DMS53 treated with DMSO at 0.1 percent for 48 hours (cell line): ENCODE data around the gene ETV3L.

ENCODE experiments used
- DNase-seq: peaks from one replicate; lab custom pipeline; 2025; ENCODE audit not compliant: unreplicated experiment; lab: John Stamatoyannopoulos, UW

Gene ETV3L

GRCh38 chr1:157099633-157100009, at the start of gene ETV3L:
TSS of gene ETV3L (minus strand) at chr1:157099808. CDS start at chr1:157099523, 285 bp downstream.
- no peak for DNase-seq

DNA sequence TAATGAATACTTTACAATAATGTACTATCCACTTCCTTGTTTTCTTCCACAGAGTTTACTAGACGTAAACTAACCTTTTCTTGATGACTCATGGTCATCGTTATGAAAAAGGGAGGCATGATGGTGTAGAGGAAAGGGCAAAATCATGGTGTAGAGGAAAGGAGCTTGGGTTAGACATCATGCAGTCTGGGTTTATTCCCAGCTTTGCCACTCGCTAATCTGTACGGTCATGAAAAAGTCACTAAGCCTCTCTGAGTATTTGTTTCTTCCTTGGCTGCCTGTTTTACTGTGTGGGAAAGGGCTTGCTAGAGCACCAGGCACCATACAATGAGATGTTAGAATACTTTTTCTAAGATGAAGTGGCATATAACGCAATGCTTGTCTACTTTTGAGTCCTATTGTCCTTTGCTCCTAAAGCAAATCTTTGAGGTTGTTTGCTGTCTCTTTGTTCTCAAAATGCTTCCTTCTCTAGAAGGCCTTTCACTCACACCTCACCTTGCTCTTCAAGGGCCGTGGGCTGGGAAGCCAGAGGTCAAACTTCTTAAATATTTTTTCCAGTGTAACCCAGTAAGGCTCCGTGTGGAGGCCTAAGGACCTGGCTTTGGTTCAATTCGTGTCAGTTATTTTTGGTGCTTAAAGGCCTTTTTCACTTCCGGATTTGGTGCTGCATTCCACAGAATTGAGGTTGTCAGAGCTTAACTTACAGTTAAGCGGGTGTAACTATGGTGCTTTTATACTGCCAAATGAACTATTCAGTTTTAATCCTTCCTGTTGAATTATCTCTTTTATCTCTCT, 48.5 kb upstream of the ETV3L start:
- peak; percentile 4 for DNase-seq

GRCh38 chr1:157147037-157147436, 47.4 kb upstream of the ETV3L start:
- no peak for DNase-seq

DNA sequence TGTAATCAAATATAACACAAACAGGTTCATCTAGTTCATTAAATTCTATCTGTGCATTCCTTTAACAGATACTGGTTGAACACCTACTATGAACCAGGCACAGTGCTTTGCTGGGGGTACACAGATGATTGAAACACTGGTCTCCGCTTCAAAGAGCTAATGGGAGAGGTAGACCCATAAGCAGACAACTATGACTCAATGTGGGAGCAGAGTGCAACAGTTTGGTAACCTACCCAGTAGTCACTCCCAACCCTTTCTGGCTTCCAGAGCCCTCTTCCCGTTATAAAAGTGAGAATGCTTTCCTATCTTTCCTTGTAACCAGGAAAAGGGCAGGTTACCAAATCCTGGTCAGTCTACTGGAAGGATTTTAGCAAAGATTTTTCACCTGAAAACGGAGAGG, 46.6 kb upstream of the ETV3L start:
- no peak for DNase-seq

- no peak for DNase-seq
Observed at GRCh38 chr1:157145076-157145475, 45.5 kb upstream of the ETV3L start.

GRCh38 chr1:157144509-157144908, 44.9 kb upstream of the ETV3L start:
- DNase-seq = no peak

DNA sequence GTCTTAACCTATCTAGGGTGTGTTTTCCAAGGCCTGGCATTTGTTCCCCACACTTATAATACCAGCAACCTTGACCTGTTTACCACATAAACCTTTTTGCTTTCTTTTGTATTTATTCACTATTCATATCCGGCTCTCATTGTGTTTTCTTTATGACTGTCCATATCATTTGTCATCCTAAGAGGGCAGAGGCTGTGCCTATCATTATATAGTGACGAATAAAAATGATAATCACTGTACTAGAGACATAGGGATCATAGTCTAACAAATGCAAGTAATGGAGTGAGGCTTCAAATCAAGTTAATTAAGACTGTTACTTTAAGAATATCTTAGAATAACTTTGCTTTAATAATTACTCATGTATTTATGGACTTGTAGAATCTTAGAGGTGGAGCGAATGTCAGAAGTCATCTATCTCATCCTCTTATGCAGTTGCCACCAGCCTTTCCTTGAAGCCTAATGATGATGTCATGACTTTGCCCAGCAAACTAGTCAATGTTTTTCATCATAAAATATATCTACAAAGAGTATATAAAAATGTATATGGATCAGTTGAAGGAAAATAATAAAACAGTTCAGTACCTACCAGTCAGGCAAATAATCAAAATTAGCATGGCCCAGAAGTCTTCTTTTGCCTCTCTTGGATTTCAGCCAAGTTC, 43.3 kb upstream of the ETV3L start:
- DNase-seq = peak; percentile 5

- DNase-seq = no peak
Observed at GRCh38 chr1:157142201-157142600, 42.6 kb upstream of the ETV3L start.

DNA sequence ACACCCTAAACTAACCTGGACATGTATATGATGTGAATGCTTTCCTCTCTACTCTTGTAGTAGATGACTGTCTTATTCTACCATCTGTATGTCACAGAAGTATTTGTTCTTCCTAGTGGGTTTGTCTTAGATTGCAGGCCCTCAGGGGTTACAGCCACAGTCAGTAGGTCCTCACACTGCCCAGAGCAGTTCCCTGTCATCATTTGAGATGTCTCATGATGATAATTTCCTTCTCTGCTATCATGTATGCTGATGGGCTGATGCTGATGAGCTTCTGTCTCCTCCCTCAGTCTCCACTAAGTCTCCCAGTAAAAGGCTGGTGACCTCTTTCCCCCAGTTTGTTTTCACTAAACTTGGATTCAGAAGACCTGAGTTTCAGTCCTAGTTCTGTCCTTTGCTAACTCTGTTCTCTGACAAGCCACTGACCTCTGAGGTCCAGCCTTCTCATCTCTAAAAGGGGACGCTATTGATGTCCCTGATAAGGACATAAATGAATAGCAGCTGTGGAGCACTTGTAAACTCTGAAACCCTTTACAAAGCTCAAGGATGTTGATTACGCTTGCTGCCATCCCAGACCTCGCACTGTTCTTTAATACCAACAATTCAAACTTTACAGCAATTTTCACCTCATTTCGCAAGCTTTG, 41.7 kb upstream of the ETV3L start:
- no peak for DNase-seq

DNA sequence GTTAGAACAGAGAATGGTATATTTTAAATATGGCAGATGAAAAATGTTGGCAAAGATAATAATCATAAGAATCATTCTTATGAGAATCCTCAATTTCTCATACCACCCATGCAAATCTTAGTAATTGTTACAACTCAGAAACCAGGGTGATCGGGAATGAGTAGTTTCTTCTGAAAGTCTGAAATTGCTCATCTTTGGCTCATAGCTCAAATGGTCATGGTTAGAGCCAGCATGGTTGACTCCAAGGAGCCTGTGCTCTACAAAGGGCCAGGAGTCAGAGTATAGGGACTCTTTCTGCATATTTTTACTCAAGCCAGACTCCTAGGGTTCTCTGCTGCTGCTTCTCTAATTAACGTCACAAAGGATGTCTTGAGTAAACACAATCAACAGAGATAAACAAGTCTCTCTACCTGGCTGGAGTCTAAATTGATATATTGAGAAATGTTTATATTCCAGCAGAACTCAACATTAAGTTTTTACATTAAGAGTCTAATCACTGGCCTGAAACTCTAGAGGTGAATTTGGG, 40.5 kb upstream of the ETV3L start:
- DNase-seq = no peak

- DNase-seq = no peak
Observed at GRCh38 chr1:157139052-157139715, 39.6 kb upstream of the ETV3L start.

GRCh38 chr1:157138220-157139051, 38.8 kb upstream of the ETV3L start, which contains the start of gene ETV3:
TSS of gene ETV3 (minus strand) at chr1:157138395. CDS start at chr1:157136352, 2,043 bp downstream.
- peak; percentile 82 for DNase-seq

DNA sequence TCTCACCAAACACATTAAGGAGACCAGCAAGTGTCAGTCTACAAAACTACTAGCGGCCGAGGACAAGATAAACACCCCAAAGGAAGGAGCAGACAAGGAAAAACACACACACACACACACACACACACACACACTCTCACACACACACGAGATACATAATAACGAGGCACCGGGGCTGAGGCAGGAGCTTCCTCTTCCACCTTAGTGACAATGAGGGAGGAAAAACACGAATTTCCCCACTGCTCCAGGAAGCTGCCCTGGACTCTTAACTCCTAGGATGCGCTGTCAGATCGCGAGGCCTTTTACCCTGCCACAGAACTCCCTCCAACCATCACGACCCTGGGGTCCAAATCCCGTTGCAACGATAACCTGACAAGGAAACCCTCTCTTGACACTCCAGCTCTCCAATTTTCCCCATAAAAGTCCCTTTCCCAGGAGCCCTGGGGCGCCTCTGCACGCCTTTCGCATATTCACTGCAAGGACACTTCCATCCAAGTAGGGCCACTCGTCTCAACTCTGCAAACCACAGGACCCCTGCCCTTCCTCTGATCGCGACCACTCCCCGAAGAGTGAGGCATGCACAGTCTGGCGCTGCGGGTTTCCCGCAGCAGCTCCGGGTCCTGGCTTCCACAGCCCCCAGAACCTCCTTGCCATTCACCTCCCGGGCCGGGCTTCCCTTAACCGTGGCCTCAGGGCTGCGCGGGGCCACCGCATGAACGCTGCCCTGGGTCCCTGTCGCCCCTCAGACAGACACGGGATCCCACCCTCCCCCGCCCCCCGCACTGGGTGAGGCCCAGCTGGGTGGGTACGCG, 38.0 kb upstream of the ETV3L start:
- peak; percentile 2 for DNase-seq

GRCh38 chr1:157137046-157137407, 37.4 kb upstream of the ETV3L start:
- DNase-seq = no peak

GRCh38 chr1:157136133-157136532, 36.5 kb upstream of the ETV3L start:
- DNase-seq = peak; percentile 1

DNA sequence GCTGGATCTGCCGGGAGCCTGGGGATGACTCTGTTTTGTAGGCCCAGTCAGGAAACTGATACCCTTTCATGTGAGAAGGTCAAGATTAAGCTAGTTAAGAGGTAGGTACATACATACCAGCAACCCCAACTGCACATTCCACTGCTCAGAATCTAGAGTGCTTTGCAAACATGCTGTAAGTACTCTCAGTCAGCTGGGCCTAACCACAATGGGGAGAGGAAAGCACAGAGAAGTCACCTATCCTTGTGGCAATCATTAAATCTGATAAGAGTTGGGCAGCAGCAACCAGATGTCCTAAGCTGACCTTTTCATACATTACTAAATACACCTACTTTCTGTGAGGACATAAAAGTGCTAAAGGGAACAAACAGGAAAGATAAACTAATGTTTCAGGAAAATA, 36.0 kb upstream of the ETV3L start:
- peak; percentile 3 for DNase-seq

GRCh38 chr1:157135070-157135469, 35.5 kb upstream of the ETV3L start:
- no peak for DNase-seq

DNA sequence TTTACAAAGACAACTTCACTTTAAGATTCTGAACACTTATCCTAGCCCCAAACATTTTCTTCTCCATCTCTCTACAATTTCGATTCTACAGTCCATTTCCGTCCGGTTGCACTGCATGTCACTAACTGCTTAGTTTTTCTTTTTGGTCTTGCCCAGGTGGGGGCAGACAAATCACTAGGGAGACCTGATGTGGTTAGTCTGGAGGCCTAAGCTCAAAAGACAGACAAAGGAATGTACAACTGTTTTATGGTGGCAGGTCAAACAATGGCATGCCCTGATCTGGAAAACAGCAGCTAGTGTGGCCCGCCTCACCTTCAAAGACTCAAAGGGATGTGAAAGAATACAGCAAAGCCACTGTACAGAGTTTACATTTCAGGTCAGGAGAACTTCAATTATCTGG, 34.8 kb upstream of the ETV3L start:
- no peak for DNase-seq

DNA sequence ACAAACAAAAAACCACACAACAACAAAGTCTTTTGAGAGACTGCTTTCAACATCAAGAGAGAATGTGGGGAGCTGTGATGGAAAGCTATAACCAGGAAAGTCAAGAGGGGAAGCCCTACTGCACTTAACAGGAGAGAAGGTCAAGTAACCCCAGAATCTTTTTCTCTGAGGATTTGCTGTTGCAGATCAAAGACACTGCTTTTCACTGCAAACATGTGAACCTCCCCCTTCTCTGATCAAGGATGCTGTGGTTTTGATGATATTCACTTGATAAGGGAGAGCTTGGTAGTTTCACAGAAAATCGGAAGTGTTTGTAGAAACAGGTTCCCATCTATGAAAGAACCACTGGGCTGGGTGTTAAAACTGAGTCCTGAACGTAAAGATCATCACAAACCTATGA, 33.8 kb upstream of the ETV3L start:
- no peak for DNase-seq
